CD14-positive monocyte (primary cell): ENCODE data around the gene SYNJ2. TPM values are rescaled to one million over a fixed set of nuclear protein-coding genes. Genes with fewer than 3 reads are reported as not detected.

ENCODE experiments used
- DNase-seq, 3 donors: peaks; one replicate each; pipeline ENCODE4 v3.0.0-alpha.2; 2011 to 2022
- H2AFZ ChIP-seq: 2 replicates; pipeline ENCODE4 v1.6.0; 2012; ENCODE audit warnings: mild to moderate bottlenecking, low read depth, low read length, inconsistent platforms; ENCODE audit not compliant: insufficient read depth, poor library complexity, severe bottlenecking
- H3K27ac ChIP-seq, 2 donors: 1 replicate in 1 of 2; 2 replicates in 1 of 2; pipeline ENCODE4 v1.5.1; 2012 to 2013; ENCODE audit warnings: low read length in 2 of 2, control low read depth in 1 of 2, inconsistent platforms in 1 of 2, low read depth in 1 of 2, mild to moderate bottlenecking in 1 of 2
- H3K27me3 ChIP-seq, 2 donors: one replicate each; pipeline versions ENCODE4 v1.6.0 to v1.6.1; 2011 to 2013; ENCODE audit warnings: low read length in 2 of 2; ENCODE audit not compliant: control insufficient read depth in 2 of 2, insufficient read depth in 2 of 2
- H3K36me3 ChIP-seq, 2 donors: replicated peaks in 1 of 2; 1 replicate in 1 of 2; 2 replicates in 1 of 2; pipeline versions ENCODE4 v1.5.1 to v1.6.1; 2012 to 2013; ENCODE audit warnings: low read length in 2 of 2, control low read depth in 1 of 2, inconsistent platforms in 1 of 2, mild to moderate bottlenecking in 1 of 2; ENCODE audit not compliant: insufficient read depth in 2 of 2, control insufficient read depth in 1 of 2
- H3K4me1 ChIP-seq, 2 donors: 1 replicate in 1 of 2; 2 replicates in 1 of 2; pipeline versions ENCODE4 v1.5.1 to v1.6.1; 2012 to 2013; ENCODE audit warnings: low read length in 2 of 2, control low read depth in 1 of 2, inconsistent platforms in 1 of 2, mild to moderate bottlenecking in 1 of 2, moderate library complexity in 1 of 2; ENCODE audit not compliant: insufficient read depth in 2 of 2, control insufficient read depth in 1 of 2
- H3K4me2 ChIP-seq: replicated peaks from 2 replicates; pipeline ENCODE3; 2012; ENCODE audit warnings: low read length, moderate library complexity, mild to moderate bottlenecking; ENCODE audit not compliant: poor library complexity, severe bottlenecking; ENCODE audit errors: extremely low read depth
- H3K4me3 ChIP-seq, 3 experiments: fragments of 200-600 bp in 1 of 3; sonication (generic) in 1 of 3; replicated peaks in 1 of 3; 1 replicate in 2 of 3; 2 replicates in 1 of 3; pipeline ENCODE4 v1.5.1; 2011 to 2013; ENCODE audit warnings: low read length in 3 of 3, mild to moderate bottlenecking in 3 of 3, control low read depth in 2 of 3, low read depth in 2 of 3, inconsistent platforms in 1 of 3, moderate library complexity in 1 of 3
- H3K79me2 ChIP-seq: 2 replicates; pipeline ENCODE4 v1.6.0; 2012; ENCODE audit warnings: mild to moderate bottlenecking, control low read depth, inconsistent platforms, low read length, moderate library complexity; ENCODE audit not compliant: insufficient read depth
- H3K9ac ChIP-seq: 2 replicates; pipeline ENCODE4 v1.6.0; 2017; ENCODE audit warnings: low read length, mild to moderate bottlenecking; ENCODE audit not compliant: insufficient read depth, poor library complexity, severe bottlenecking
- H3K9me3 ChIP-seq, 2 donors: replicated peaks in 1 of 2; 1 replicate in 1 of 2; 2 replicates in 1 of 2; pipeline versions ENCODE4 v1.5.1 to v1.6.1; 2012 to 2013; ENCODE audit warnings: low read length in 2 of 2, control low read depth in 1 of 2; ENCODE audit not compliant: control insufficient read depth in 1 of 2, insufficient read depth in 1 of 2
- H4K20me1 ChIP-seq: 2 replicates; pipeline ENCODE4 v1.6.0; 2012; ENCODE audit warnings: mild to moderate bottlenecking, low read length, control low read depth, moderate library complexity; ENCODE audit not compliant: insufficient read depth
- H3K27ac Mint-ChIP-seq, 7 donors: one replicate each; pipeline ENCODE4 v1.8.0; 2020; ENCODE audit warnings: mild to moderate bottlenecking in 7 of 7, mixed read lengths in 7 of 7, moderate library complexity in 6 of 7, inconsistent platforms in 2 of 7
- H3K27me3 Mint-ChIP-seq, 3 donors: one replicate each; pipeline ENCODE4 v1.8.0; 2021 to 2022; ENCODE audit warnings: low read depth in 3 of 3, mild to moderate bottlenecking in 3 of 3, mixed read lengths in 3 of 3, moderate library complexity in 3 of 3, inconsistent platforms in 1 of 3
- H3K36me3 Mint-ChIP-seq, 2 donors: one replicate each; pipeline ENCODE4 v1.8.0; 2020; ENCODE audit warnings: mixed read lengths in 2 of 2, inconsistent platforms in 1 of 2, mild to moderate bottlenecking in 1 of 2
- H3K4me1 Mint-ChIP-seq: one replicate; pipeline ENCODE4 v1.8.0; 2020; ENCODE audit warnings: mild to moderate bottlenecking, mixed read lengths
- H3K4me3 Mint-ChIP-seq, 2 donors: one replicate each; pipeline ENCODE4 v1.8.0; 2020; ENCODE audit warnings: mild to moderate bottlenecking in 2 of 2, mixed read lengths in 2 of 2, moderate library complexity in 1 of 2
- H3K9me3 Mint-ChIP-seq, 7 donors: one replicate each; pipeline ENCODE4 v1.8.0; 2020 to 2022; ENCODE audit warnings: mixed read lengths in 7 of 7, mild to moderate bottlenecking in 6 of 7, moderate library complexity in 6 of 7, inconsistent platforms in 2 of 7
- CTCF ChIP-seq: fragments of 200-600 bp; IDR thresholded peaks from one replicate; pipeline ENCODE4 v1.8.0; 2022; ENCODE audit warnings: antibody characterized with exemption, mild to moderate bottlenecking
- WGBS: methylation state at CpG from one replicate; pipeline ENCODE4 v1.1.5; 2013; ENCODE audit warnings: missing lambda C conversion rate; ENCODE audit not compliant: insufficient coverage; 5-methylcytosine and 5-hydroxymethylcytosine counted together
- intact Hi-C, 2 donors: fragments of 100-400 bp; cut with micrococcal nuclease; formaldehyde crosslinking; loops; one replicate each; pipeline versions ENCODE4 v1.15.0 to v1.15.1; 2023
- polyA plus RNA-seq, 3 donors: library from polyadenylated mRNA; depleted of rRNA in 1 of 3; unstranded in 2 of 3; stranded (reverse) in 1 of 3; fragments of 300-500 nt in 2 of 3; fragments of >200 nt in 1 of 3; fragmentation: Illumina TruSeq in 2 of 3; gene quantifications; 1 replicate in 2 of 3; 2 replicates in 1 of 3; pipeline ENCODE4 v1.2.3, GENCODE V29; 2012 to 2021

SYNJ2 gene
- polyA plus RNA-seq, 3 donors: 0.82 to 2.0 (median 1.6) TPM

GRCh38 chr6:158023597-158023939, 41.9 kb downstream of the SYNJ2 start:
- Histone ChIP-seq H3K4me3 (no peak overlapping the region), H2AFZ (no peak overlapping the region), H3K9ac (no peak overlapping the region), H3K27me3 (no peaks in the 10 kb centered on the region), H3K4me2 (no peak overlapping the region), H3K36me3 (no peaks in the 10 kb centered on the region), H4K20me1 (no peaks in the 10 kb centered on the region), H3K79me2 (no peaks in the 10 kb centered on the region), H3K9me3 (no peaks in the 10 kb centered on the region), H3K27ac (no peak overlapping the region), H3K4me1 (peaks cover 18 to 33% of the 10 kb centered on the region in 2 donors)
- Mint-ChIP-seq H3K27me3 (peaks cover 2 to 7% (median 6%) of the 10 kb centered on the region in 3 donors), H3K4me3 (no peak overlapping the region), H3K27ac (peak overlapping the region in 1 of 7 donors; percentile 45), H3K4me1 (peaks cover 23% of the 10 kb centered on the region), H3K36me3 (peaks cover 4% of the 10 kb centered on the region in 2 donors), H3K9me3 (peaks cover 0 to 4% (median 2%) of the 10 kb centered on the region in 7 donors)
- no CpG with 5 or more reads among the region's 5 CpGs for WGBS
- no peak for DNase-seq
- intact Hi-C loops: loop anchor here in 1 of 2 donors (5.0 kb wide), 1 partner anchor 34 kb away; no protein-coding TSS in a partner anchor
- TF ChIP-seq CTCF: no peak

GRCh38 chr6:158024566-158025297, 43.1 kb downstream of the SYNJ2 start:
- TF ChIP-seq CTCF: no peak
- Histone ChIP-seq H4K20me1 (no peaks in the 10 kb centered on the region), H3K27me3 (no peaks in the 10 kb centered on the region), H3K79me2 (no peaks in the 10 kb centered on the region), H3K9ac (no peak overlapping the region), H3K4me1 (peaks cover 20 to 41% of the 10 kb centered on the region in 2 donors), H2AFZ (no peak overlapping the region), H3K36me3 (no peaks in the 10 kb centered on the region), H3K27ac (no peak overlapping the region), H3K4me2 (no peak overlapping the region), H3K4me3 (no peak overlapping the region), H3K9me3 (no peaks in the 10 kb centered on the region)
- Mint-ChIP-seq H3K27ac (peak overlapping the region in 2 of 7 donors; percentile 18 to 86), H3K36me3 (peaks cover 4% of the 10 kb centered on the region in 2 donors), H3K27me3 (peaks cover 2 to 7% (median 6%) of the 10 kb centered on the region in 3 donors), H3K4me1 (peaks cover 23% of the 10 kb centered on the region), H3K9me3 (peaks cover 0 to 4% (median 2%) of the 10 kb centered on the region in 7 donors), H3K4me3 (no peak overlapping the region)
- intact Hi-C loops: loop anchor here in 1 of 2 donors (5.0 kb wide), 1 partner anchor 33 kb away; no protein-coding TSS in a partner anchor
- no peak for DNase-seq
- WGBS: 97% methylated on average over 11 of the region's 16 CpGs
